Mesodermal cell (in vitro differentiated cells): ENCODE results near the gene SCAMP5.
A peak's percentile ranks its signal among the peaks of the same experiment; 100 is the strongest.

Experiments used
- H3K27ac ChIP-seq: 2 replicates; pipeline ENCODE4 v1.7.0; 2013; ENCODE audit warnings: mild to moderate bottlenecking, low read depth, low read length, moderate library complexity; ENCODE audit not compliant: severe bottlenecking
- H3K36me3 ChIP-seq: 2 replicates; pipeline ENCODE4 v1.7.1; 2013; ENCODE audit warnings: mild to moderate bottlenecking, low read length, moderate library complexity; ENCODE audit not compliant: control insufficient read depth, insufficient read depth
- H3K4me1 ChIP-seq: one replicate; pipeline ENCODE4 v1.7.1; 2013; ENCODE audit warnings: mild to moderate bottlenecking, low read length; ENCODE audit not compliant: insufficient read depth, control insufficient read depth, poor library complexity, severe bottlenecking
- H3K4me3 ChIP-seq: 2 replicates; pipeline ENCODE4 v1.7.0; 2013; ENCODE audit warnings: low read length, control low read depth, mild to moderate bottlenecking; ENCODE audit not compliant: insufficient read depth, poor library complexity, severe bottlenecking; ENCODE audit errors: extremely low read depth
- H3K9me3 ChIP-seq: 2 replicates; pipeline ENCODE4 v1.7.1; 2013; ENCODE audit warnings: mild to moderate bottlenecking, low read length, moderate library complexity; ENCODE audit not compliant: control insufficient read depth
- WGBS, 2 experiments: methylation state at CpG; one replicate each; pipeline ENCODE4 v1.1.5; 2013; ENCODE audit warnings: missing lambda C conversion rate in 2 of 2; ENCODE audit not compliant: insufficient coverage in 2 of 2; 5-methylcytosine and 5-hydroxymethylcytosine counted together

SCAMP5 gene

GRCh38 chr15:75044258-75044878, 49.0 kb downstream of the SCAMP5 start:
- Histone ChIP-seq H3K4me3 (no peak overlapping the region), H3K4me1 (peaks cover 36% of the 10 kb centered on the region), H3K9me3 (no peaks in the 10 kb centered on the region), H3K27ac (peak overlapping the region; percentile 59), H3K36me3 (peaks cover 23% of the 10 kb centered on the region)
- WGBS, 2 experiments, result 98% methylated on average over 12 to 13 of the region's 14 CpGs

DNA sequence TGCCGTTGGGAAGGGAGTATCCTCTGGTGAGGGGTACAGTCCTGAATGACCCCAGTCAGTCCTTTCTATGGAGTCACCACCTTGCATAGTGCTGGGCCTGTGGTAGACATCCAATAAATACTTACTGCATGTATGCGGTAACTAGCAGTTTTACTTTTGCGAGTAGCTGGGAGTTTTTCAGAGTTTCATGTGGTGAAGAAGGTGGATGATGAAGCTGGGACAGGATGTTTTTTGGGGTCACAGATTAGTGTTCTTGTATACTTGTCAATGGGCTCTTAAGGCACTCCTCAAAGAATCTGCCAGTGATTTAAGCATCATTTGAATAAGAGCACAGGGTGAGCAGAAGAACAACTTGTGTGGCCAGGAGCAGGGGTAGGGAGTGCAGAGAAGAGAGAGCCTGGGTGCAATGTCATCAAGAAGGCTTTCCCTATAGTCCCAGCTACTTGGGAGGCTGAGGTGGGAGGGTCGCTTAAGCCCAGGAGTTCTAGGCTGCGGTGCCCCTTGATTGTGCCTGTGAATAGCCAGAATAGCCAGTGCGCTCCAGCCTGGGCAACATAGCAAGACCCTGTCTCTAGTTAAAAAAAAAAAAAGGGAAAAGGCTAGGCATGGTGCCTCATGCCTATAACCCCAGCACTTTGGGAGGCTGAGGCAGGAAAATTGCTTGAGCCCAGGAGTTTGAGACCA, 50.1 kb downstream of the SCAMP5 start:
- 91 to 95% methylated on average over 4 to 6 of the region's 6 CpGs for WGBS, 2 experiments
- H3K4me3 ChIP-seq, result no peak overlapping the region
- peaks cover 25% of the 10 kb centered on the region for H3K36me3 ChIP-seq
- no peak overlapping the region for H3K27ac ChIP-seq
- no peaks in the 10 kb centered on the region for H3K9me3 ChIP-seq
- H3K4me1 ChIP-seq, result peaks cover 36% of the 10 kb centered on the region

- H3K4me3 ChIP-seq, result no peak overlapping the region
- WGBS, 2 experiments, result 97 to 98% methylated on average over 5 to 10 of the region's 10 CpGs
- H3K36me3 ChIP-seq, result peaks cover 18% of the 10 kb centered on the region
- peaks cover 26% of the 10 kb centered on the region for H3K4me1 ChIP-seq
- no peak overlapping the region for H3K27ac ChIP-seq
- no peaks in the 10 kb centered on the region for H3K9me3 ChIP-seq
Measured at GRCh38 chr15:75048394-75048793, 53.0 kb downstream of the SCAMP5 start.

- Histone ChIP-seq H3K27ac (no peak overlapping the region), H3K4me3 (no peak overlapping the region)
- 97 to 100% methylated on average over 3 to 9 of the region's 11 CpGs for WGBS, 2 experiments
Measured at GRCh38 chr15:75049392-75049791, 54.0 kb downstream of the SCAMP5 start.

GRCh38 chr15:75050283-75050682, 54.9 kb downstream of the SCAMP5 start:
- Histone ChIP-seq H3K4me1 (peaks cover 17% of the 10 kb centered on the region), H3K9me3 (no peaks in the 10 kb centered on the region), H3K27ac (no peak overlapping the region), H3K4me3 (no peak overlapping the region), H3K36me3 (peaks cover 8% of the 10 kb centered on the region)
- 100% methylated on average over 2 of the region's 2 CpGs for WGBS, 2 experiments

More at GRCh38 chr15:75049392-75049791, 54.0 kb downstream of the SCAMP5 start:
- peaks cover 16% of the 10 kb centered on the region for H3K36me3 ChIP-seq
- peaks cover 17% of the 10 kb centered on the region for H3K4me1 ChIP-seq
- no peaks in the 10 kb centered on the region for H3K9me3 ChIP-seq

- H3K4me3 ChIP-seq, result no peak overlapping the region
- no peak overlapping the region for H3K27ac ChIP-seq
- peaks cover 7% of the 10 kb centered on the region for H3K36me3 ChIP-seq
- peaks cover 16% of the 10 kb centered on the region for H3K4me1 ChIP-seq
- no peaks in the 10 kb centered on the region for H3K9me3 ChIP-seq
- 92 to 97% methylated on average over 2 to 5 of the region's 6 CpGs for WGBS, 2 experiments
Measured at GRCh38 chr15:75051191-75051608, 55.8 kb downstream of the SCAMP5 start.

DNA sequence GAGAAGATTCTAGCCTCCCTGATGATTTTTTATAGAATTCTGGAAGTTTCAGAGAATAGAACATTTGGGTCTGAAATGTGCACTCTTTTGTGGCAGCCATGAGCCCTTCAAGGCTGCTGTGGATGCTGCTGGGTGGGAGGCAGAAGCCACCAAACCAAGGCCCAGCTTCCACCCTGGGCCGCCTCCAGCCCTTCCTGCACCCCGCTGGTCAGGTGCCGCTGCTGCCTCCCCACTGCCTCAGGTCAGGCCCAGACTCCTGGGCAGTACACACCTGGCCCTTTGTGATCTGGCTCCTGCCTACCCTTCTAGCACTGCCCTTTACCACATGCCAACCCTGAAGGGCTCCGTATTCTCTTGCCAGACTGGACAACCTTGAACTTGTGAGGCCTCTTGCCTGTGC, 56.3 kb downstream of the SCAMP5 start:
- Histone ChIP-seq H3K27ac (no peak overlapping the region), H3K36me3 (peaks cover 7% of the 10 kb centered on the region), H3K4me1 (peaks cover 11% of the 10 kb centered on the region), H3K4me3 (no peak overlapping the region), H3K9me3 (no peaks in the 10 kb centered on the region)
- 95 to 96% methylated on average over 4 of the region's 4 CpGs for WGBS, 2 experiments

DNA sequence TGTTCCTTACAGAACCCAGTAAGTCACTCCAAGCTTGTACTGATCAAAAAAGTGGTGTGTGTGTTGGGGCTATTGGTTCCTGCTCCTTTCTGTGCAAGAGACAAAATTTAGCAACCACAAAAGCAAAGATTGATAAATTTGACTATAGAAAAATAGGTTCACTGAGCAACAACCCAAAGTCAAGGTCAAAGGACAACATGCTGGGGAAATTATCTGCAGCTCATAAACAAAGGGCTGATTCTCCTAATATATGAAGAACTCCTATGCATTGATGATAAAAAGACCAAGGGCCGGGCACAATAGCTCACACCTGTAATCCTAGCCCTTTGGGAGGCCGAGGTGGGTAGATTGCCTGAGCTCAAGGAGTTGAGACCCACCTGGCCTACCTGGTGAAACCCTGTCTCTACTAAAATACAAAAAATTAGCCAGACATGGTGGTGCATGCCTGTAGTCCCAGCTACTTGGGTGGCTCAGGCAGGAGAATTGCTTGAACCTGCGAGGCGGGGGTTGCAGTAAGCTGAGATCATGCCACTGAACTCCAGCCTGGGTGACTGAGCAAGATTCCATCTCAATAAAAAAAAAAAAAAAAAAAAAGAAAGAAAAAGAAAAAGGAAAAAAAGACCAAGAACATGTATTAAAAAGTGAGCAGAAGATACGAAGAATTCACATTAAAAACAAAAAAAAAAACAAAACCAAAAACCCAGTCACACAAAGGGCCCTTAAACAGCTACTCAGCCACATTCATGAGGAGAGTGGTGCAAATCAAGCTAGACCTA, 57.8 kb downstream of the SCAMP5 start:
- no peak overlapping the region for H3K4me3 ChIP-seq
- 100% methylated on average over 2 to 4 of the region's 5 CpGs for WGBS, 2 experiments
- H3K36me3 ChIP-seq, result peaks cover 7% of the 10 kb centered on the region
- H3K27ac ChIP-seq, result no peak overlapping the region
- H3K4me1 ChIP-seq, result peaks cover 4% of the 10 kb centered on the region
- no peaks in the 10 kb centered on the region for H3K9me3 ChIP-seq

- Histone ChIP-seq H3K9me3 (no peaks in the 10 kb centered on the region), H3K4me3 (no peak overlapping the region), H3K27ac (no peak overlapping the region), H3K36me3 (peaks cover 7% of the 10 kb centered on the region), H3K4me1 (peaks cover 9% of the 10 kb centered on the region)
- WGBS, 2 experiments, result 97 to 100% methylated on average over 3 to 4 of the region's 7 CpGs
Measured at GRCh38 chr15:75053748-75054125, 58.4 kb downstream of the SCAMP5 start.

DNA sequence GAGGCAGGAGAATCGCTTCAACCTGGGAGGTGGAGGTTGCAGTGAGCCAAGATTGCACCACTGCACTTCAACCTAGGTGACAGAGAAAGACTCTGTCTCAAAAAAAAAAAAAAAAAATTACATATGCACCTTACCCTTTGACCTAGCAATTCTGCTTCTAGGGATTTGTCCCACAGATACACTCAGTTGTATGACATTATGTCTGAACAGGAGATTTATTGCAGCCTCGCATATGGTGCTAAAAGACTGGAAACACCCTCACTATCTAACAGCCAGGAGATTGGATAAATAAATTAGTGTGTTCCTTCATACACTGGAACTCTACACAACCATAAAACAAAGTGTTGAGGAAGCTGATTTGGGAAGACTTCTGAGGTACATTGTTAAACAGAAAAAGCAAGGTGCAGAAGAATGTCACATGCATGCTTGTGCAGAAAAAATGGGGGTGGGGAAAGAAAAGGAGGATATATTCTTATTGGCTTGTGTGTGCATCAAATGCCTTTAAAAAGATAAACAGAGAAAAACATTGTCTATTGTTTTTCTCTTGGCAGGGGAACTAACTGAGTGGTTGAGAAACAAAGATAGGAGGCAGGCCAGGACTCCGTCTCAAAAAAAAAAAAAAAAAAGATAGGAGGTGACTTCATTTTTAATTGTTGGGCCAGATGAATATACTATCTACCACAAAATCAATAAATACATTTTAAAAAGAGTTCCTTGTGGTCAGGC, 59.0 kb downstream of the SCAMP5 start:
- peaks cover 3% of the 10 kb centered on the region for H3K36me3 ChIP-seq
- H3K4me1 ChIP-seq, result peaks cover 12% of the 10 kb centered on the region
- WGBS, 2 experiments, result 90% methylated on average over 1 of the region's 3 CpGs; no CpG with 5 or more reads in 1 of the 2 experiments
- H3K27ac ChIP-seq, result no peak overlapping the region
- H3K9me3 ChIP-seq, result no peaks in the 10 kb centered on the region
- no peak overlapping the region for H3K4me3 ChIP-seq
